ENCODE results near the gene SBDS.
"Not testable (repeated sequence)": the region's sequence is repeated elsewhere in the genome, so short reads cannot be mapped to it uniquely, and the experiment has no call there.

The SBDS gene

DNA sequence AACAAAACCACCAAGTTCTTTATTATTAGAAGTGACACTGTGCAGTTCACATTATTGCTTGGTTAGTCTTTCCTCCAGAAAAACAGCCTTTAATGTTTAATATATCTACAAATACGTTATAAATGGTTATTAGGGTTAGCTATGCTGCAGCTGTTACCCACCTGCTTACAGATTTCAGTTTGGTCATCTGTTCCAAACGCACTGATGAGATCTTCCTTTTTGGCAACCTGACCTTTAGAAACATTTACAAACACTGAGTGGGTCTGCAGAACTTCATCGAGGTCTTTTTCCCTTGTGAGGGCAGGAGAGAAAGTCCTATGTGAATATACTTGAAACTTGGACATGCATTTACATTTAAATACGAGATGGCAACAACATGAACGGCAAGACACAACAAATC lies 1.3 kb downstream of the SBDS start:
- DNase-seq, result not testable (repeated sequence)

DNA sequence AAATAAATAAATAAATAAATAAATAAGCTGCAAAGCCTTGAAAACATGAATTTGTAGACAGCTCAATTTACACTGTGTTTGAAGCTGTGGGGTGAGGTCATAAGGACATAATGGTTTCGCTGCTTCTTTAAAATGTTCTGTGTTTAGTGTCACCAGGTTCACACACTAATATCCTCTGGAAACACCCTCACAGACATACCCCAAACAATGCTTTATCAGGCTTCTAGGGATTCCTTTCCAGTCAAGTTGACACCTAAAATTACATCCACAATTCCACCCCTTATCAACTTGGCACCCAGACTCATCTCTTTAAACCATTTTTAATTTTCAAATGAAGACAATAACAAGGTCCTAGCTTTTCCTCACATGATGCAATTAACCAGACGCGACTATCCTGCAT lies 5.8 kb downstream of the SBDS start:
- not testable (repeated sequence) for DNase-seq

DNA sequence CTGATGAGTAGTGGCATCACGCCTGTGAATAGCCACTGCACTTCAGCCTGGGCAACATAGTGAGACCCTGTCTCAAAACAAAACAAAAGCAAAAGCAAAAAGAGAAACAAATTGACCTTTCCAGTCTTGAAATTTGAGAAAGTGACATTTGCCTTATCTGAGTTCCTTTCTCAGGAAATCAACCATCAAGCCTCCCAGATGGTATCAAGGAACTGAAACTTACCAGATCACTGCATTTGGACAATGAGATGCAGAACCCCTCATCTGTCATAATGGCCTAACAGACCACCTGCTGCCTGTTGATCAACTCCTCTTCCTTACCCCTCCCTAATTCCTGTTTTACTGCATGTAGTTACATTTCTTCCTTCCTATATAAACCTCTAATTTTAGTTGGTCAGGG lies 15.1 kb downstream of the SBDS start:
- DNase-seq, result not testable (repeated sequence)

DNA sequence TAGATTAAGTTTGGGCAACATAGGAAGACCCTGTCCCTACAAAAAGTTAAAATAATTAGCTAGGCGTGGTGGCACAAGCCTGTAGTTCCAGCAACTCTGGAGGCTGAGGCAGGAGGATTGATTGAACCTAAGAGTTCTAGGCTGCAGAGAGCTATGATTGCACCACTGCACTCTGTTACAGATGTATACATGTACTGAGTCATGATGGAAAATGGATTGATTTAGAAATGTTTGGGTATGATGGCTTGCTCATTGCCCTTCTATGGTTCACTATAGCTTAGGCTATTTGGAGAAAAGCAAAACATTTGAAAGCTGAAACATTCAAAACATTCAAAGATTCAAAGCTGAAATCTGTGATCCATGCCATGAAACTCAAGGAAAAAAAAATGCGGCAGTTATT lies 16.4 kb downstream of the SBDS start:
- not testable (repeated sequence) for DNase-seq

DNA sequence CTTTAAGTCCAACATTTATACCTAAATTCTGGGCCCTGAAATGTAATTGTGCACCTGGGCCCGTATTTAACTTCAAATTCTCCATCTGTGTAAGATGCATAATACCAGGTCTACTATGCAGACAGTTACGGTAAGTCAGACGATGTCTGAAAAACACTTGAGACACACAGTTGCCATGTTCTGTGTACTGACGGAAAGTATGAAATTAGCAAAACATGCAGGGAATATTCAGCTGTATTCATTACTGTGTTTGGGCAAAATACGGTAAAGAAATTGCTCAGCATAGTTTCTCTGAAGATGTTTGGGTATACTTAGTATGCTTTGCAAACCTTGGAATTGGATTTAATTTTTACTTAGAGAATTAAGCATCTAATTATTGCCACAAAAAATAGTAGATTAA lies 17.1 kb downstream of the SBDS start:
- DNase-seq, result not testable (repeated sequence)

DNA sequence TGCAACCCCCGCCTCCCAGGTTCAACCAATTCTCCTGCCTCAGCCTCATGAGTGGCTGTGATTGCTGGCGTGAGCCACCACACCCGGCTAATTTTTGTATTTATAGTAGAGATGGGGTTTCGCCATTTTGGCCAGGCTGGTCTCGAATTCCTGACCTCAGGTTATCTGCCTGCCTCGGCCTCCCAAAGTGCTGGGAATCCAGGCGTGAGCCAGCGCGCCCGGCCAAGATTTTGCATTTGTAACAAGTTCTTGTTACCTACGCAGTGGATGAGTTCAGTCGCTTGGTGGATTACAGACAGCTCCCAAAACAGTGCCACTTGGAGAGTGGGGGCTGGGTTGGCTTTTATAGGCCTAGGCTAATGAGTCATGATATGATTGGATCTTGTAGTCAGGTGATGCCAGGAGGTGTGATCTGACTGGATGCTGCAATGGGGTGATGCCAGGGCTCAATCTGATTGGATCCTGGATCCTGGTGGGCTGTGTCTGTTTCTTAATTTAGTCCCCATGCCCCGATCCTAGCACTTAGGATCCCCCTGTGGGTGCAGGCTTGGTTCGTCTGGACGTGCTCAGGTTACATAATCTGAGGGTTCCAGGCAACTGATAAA lies 20.3 kb downstream of the SBDS start:
- DNase-seq, result no peak

DNA sequence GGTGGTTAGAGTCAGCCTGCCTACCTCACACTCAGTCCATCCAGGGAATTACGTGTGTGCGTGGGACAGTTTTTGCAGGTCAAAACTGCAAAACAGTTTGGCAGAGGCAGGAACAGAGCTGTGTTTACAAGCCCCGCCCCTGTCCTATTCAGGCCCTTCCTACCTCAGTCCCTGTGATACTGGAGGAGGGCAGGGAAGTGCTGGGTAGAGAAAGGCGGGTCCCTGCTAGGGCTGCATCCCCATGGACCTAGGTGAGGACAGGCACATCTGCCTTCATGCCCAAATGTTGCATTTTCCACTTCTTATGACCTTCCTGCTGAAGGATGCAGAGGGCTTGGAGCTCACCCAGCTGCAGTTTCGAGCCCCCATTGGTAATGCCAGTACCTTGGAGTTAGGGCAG lies 25.1 kb downstream of the SBDS start:
- DNase-seq, result no peak

DNA sequence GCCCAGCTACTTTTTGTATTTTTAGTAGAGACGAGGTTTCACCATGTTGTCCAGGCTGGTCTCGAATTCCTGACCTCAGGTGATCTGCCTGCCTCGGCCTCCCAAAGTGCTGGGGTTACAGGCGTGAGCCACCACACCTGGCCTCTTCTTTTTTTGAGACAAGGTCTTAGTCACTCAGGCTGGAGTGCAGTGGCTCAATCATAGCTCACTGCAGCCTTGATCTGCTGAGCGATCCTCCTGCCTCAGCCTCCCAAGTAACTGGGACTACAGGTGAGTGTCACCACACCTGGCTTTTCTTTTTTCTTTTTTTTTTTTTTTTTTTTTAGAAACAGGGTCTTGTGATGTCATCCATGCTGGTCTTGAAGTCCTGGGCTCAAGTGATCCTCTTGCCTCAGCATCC lies 26.4 kb downstream of the SBDS start:
- DNase-seq, result not testable (repeated sequence)

DNA sequence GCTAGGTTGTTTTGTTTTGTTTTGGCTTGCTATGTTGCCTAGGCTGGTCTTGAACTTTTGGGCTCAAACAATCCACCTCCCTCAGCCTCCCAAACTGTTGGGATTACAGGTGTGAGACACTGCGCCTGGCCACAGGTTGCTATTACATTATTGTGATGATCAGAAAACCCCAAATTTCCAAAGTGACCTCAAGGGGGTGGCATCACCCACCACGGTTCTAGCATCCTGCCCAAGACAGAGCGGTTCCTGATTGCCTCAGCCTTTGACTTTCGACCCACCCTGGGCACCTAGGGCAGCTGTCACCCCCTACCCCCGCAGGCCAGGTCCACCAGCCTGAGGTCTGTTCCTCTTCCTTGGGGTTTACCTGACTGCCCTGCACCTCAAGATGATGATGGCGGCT lies 28.4 kb downstream of the SBDS start:
- no peak for DNase-seq

DNA sequence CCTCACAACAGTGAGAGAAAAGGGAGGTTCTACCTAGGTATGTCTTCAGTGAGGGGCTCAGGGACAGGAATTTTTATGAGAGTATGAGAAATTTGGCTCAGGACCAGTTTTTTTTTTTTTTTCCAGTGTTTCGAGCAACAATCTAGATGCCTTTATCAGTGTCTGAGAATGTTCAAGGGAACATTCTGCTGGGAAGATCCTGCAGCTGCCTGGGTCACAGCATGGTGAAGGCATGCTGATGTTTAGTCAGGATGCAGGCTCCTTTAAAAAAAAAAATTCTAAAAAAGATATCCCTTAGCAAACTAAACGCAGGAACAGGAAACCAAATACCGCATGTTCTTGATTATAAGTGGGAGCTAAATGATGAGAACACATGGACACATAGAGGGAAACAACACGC lies 31.0 kb downstream of the SBDS start:
- DNase-seq, result no peak

DNA sequence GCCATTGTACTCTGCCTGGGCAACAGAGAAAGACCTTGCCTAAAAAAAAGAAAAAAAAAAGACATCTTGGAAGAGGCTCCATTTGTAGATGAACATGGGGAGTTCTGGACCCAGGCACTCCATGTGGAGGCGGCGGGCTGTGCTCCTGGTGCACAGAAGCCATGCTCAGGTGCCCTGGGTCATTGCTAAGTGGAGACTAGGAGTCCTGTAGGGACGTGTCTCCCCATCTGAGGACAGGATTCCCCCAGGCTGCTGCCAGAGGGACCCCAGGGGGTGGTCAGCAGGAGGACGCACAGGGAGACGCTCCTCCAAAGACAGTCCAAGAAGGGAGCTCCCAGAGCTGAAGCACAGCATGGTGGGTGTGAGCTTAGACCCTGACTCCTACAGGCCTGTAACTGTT lies 34.3 kb downstream of the SBDS start:
- DNase-seq, result no peak

DNA sequence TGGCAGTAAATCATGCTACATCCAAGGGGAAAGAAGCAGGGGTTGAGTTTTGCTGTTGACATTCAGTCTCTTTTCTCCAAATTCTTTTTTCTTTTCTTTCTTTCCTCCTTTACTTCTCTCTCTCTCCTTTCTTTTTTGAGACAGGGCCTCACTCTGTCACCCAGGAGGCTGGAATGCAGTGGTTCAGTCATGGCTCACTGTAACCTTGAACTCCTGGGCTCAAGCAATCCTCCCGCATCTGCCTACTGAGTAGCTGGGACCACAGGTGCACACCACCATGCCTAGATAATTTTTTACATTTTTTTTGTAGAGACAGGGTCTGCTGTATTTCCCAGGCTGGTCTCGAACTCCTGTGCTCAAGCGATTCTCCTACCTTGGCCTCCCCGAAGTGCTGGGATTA lies 35.2 kb downstream of the SBDS start:
- DNase-seq, result no peak

DNA sequence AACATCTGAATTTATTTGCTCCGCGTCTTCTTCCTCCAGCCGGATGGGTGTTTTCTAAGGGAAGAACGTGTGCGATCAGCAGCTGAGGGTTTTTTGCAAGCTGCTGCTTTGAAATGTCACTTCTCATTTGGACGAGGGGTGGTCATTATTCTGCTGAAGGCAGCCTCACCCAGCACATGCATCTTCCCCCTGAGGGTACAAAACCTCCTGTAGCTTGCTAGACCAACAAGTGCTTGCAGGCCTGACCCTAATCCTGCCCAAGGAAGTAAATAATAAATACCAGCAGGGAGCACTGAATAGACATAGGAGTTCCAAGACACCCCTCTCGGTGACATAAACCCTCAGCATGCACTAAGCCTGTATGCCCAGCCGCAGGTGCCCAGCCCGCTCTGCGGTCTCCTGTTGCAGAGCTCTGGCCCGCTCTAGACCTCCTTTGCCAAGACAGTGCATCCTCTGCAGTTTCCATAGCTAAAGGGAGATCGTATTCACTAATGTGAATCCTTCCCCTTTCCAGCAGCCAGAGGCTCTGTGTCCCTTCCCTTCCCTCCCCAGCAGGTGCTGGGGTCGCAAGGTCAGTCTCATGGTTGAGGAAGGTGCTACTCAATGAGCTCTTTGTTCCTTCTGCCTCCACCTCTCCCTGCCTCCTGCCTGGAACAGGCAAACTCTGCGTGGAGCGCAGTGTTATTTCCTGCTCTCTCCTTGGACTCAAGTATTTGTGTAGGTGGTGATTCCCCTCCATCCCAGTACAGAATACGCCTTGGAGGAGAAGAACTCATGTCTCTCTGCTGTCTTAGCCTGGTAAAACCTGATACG lies 36.6 kb downstream of the SBDS start:
- no peak for DNase-seq

DNA sequence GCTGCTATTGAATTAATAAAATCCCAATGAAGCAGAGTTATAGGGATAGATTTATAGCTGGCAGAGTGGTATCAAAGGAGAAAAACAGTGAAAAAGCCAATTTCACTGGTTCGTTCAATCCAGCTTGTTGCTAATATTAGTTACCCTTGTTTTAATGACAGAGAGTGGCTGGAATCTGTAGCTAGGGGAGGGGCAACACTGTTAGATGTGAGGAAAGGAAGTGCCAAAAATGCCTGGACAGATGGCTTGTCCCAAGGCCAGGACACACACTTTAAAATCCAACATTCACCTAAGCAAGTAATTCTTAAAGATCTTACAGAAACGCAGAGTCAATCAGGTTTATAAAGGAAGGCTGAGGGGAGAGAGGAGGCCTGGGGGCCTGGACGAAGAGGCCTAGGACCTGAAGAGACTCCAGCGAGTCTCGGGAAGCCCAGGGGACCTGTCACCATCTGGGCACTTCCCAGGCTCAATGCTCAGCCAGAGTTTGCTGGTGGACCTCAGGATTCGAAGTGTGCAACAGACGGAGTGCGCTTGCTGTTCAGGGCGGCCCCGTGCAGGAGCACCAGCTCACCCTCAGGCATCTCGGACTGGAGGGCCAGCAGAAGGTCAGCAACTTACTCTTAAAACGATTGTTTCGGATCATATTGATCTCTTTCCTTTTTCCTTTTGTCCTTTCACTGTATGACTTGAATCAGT lies 37.6 kb downstream of the SBDS start:
- DNase-seq, result no peak

DNA sequence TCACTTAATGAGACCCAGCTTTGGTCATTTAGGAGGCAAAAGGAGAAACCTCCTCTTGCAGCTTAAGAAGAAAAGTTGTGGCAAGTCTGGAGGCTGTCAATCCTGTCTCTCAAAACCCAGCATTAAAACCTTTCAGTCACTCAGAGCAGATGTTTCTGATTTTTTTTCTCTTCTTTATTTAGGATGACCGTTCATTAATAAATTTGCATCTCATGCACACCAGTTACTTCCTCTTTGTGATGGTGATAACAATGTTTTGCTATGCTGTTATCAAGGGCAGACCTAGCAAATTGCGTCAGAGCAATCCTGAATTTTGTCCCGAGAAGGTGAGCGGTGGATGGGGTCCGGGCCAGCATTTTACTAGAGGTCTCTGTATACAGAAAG lies 42.4 kb downstream of the SBDS start:
- DNase-seq, result no peak

DNA sequence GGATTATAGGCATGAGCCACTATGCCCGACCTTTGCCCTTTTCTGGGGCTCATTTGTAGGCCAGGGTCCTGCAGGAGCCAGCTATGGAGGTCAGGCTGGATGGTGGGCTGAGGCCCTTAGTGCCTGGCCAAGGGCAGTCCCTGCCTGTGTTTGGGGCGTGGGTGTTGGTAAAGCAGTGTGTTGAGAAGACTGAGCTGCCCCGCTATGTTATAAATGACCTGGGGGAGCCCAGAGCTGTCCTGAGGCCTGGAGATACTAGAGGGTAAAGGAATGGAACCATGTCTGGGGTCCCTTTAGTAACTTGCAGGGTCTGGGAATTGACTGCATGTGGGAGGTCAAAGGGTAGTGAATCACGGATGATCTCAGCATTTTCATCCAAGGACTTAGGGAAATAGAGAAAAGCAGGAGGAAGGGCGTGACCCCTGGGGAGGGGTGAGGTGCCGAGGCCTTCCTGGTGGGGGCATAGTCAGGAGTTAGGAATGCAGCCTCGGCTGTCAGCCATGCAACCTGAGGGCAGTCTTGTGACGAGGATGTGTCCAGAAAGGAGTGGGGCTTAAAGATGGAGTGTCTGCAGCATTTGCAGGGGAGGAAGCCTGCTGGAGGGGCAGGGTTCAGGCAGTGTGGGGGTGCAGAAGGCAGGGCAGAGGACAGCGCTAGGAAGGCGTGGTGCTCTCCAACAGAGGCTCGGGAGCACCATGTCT lies 42.9 kb downstream of the SBDS start:
- DNase-seq, result no peak

DNA sequence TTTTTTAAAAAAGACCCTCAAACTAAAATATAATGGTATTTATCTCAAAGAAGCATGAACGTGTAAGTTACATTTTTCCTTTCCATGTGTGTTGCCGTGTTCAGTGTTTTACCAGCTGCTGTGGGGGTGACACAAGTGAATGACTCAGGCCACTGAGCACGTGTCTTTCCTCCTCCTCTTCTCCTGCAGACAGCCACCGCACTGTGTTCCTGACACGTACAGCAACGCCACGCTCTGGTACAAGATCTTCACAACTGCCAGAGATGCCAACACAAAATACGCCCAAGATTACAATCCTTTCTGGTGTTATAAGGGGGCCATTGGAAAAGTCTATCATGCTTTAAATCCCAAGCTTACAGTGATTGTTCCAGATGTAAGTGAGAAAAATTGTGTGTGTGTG lies 44.6 kb downstream of the SBDS start:
- DNase-seq, result no peak

DNA sequence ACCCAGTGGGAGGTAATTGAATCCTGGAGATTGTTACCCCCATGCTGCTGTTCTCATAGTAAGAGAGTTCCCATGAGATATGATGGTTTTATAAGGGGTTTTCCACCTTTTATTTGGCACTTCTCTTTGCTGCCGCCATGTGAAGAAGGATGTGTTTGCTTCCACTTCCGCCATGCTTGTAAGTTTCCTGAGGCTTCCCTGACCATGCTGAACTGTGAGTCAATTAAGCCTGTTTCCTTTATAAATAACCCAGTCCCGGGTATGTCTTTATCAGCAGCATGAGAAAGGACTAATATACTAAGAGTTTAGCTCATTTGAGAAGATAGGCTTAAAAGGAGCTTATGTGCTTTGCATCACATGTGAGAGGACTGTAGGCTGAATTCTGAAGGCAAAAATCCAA lies 45.1 kb downstream of the SBDS start:
- no peak for DNase-seq

DNA sequence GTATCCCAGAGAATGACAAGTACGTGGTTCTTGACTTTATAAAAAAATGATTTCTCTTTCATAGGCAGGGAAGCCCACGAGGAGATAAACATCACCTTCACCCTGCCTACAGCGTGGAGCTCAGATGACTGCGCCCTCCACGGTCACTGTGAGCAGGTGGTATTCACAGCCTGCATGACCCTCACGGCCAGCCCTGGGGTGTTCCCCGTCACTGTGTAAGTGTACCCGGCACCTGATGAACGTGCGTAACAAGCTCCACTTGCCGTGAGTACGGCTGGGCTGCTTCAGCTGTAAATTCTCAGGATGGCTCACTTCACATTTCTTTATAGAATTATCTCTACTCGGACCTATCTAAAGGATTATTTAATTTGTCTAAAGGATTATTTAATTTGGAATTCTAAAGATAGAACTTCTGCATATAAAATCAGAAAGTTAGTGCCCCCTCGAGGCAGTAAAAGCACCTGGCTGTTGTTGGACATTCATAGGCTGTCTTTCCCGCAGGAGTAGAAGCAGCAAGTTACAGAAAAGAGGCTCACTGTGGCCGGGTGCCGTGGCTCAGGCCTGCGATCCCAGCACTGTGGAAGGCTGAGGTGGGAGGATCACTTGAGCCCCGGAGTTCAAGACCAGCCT lies 46.8 kb downstream of the SBDS start:
- DNase-seq, result no peak

DNA sequence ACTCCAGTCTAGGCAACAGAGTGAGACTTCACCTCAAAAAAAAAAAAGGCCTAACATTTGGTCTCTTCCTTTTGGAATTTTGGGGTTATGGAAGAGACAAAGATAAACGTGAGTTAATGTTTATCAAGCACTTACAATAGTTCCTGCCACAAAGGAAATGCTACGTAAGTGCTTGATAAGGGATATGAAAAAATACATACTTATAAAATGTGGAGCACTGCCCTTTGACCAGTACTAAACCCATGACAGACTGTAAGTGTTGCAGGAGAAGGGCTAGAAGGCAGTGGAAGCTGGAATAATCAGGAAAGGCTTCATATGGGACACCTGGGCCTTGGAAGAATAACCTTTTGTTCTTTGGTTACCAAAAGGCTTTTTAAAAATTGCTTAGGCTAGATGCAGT lies 48.8 kb downstream of the SBDS start:
- DNase-seq, result no peak

DNA sequence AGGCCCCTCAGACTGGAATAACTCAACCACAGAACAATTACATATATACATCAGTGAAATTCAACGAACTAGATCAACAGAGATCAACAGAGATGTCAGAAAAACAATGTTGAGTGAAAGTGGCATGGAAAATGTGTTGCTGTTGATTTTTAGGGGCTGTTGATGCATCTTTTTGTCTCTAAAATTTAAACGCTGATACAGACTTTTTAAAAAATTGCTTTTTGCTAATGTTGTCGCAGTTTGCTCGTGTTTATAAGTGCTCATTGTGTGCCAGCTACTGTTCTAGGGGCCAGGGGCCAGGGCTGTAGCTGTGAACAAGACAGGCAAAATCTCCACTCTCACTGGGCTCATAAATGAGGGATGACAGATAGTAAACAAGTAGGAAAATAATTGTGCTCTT lies 56.1 kb downstream of the SBDS start:
- DNase-seq, result no peak

DNA sequence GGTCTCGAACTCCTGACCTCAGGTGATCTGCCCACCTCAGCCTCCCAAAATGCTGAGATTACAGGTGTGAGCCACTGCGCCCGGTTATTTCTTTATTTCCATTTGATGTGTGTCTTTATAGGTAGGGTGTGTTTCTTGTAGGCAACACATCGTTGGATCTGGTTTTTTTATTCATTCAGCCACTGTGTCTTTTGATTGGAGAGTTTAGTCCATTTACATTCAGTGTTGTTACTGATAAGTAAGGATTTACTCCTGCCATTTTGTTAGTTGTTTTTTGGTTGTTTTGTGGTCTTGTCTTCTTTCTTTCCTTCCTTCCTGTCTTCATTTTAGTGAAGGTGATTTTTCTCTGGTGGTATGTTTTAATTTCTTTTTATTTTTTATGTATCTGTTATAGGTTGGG lies 57.4 kb downstream of the SBDS start:
- no peak for DNase-seq

Data from NCI-H1092 treated with DMSO at 0.1 percent for 48 hours (cell line).